ENCODE measurements around the gene SERGEF.

Gene SERGEF

DNA sequence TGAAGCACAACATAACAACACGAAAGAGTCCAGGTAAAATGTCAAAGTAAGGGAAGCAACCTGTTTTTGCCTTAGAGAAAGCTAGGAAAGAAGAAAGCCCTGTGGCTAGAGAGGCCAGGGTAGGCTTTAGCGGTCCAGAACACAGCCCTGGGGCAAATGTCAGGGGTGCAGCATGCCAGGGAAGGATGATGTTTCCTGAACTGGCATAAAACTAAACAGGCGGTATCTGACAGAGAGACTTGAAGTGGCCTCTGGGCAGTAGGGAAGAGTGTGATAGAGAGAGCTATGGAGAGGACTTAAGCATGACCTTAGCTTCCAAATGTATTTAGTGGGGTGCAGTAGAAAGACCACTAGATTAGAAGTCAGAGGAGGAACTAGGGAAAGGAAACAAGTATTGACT is 174.7 kb downstream of the SERGEF start:
- CTCF ChIA-PET: no interaction called here
- Mint-ChIP-seq H3K4me3 (no peak overlapping the region), H3K9me3 (peaks cover 1% of the 10 kb centered on the region), H3K36me3 (no peaks in the 10 kb centered on the region), H3K27ac (no peak overlapping the region), H3K4me1 (no peaks in the 10 kb centered on the region), H3K27me3 (no peaks in the 10 kb centered on the region)
- no peak for DNase-seq

GRCh38 chr11:17831883-17832282 is 181.0 kb downstream of the SERGEF start:
- no peaks in the 10 kb centered on the region for H3K36me3 Mint-ChIP-seq
- H3K4me1 Mint-ChIP-seq: no peaks in the 10 kb centered on the region
- no peak for DNase-seq
- H3K9me3 Mint-ChIP-seq: no peaks in the 10 kb centered on the region
- H3K27me3 Mint-ChIP-seq: no peaks in the 10 kb centered on the region
- CTCF ChIA-PET: no interaction called here
- no peak overlapping the region for H3K27ac Mint-ChIP-seq
- H3K4me3 Mint-ChIP-seq: no peak overlapping the region

DNA sequence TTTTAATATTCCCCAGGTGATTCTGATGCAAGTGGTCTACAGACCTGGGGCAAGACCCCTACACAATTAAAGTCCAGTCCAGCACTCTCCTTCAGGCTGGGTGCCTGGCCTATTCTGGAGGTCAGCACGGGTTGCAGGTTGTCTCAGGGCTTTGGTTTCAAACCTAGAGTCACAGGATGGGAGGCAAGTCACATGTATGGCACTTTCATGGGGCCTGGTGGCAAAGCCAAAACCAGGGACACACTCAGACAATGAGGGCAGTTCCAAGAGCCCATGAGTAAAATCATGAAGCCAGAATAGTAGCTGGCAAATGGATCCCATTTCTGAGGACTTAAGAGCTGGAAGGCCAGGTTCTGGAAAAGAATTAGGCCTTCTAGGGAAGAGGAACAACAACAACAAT is 181.6 kb downstream of the SERGEF start:
- Mint-ChIP-seq H3K27me3 (no peaks in the 10 kb centered on the region), H3K4me1 (no peaks in the 10 kb centered on the region), H3K9me3 (no peaks in the 10 kb centered on the region), H3K27ac (no peak overlapping the region), H3K4me3 (no peak overlapping the region), H3K36me3 (no peaks in the 10 kb centered on the region)
- CTCF ChIA-PET: no interaction called here
- no peak for DNase-seq

GRCh38 chr11:17828311-17828751 is 184.5 kb downstream of the SERGEF start:
- H3K4me1 Mint-ChIP-seq: no peaks in the 10 kb centered on the region
- DNase-seq: no peak
- no peaks in the 10 kb centered on the region for H3K27me3 Mint-ChIP-seq
- H3K36me3 Mint-ChIP-seq: no peaks in the 10 kb centered on the region
- CTCF ChIA-PET: interaction anchor here (0.9 to 1.2 kb wide), 2 partner anchors 12 to 16 kb away, joined by 3 read pairs; no protein-coding TSS in a partner anchor
- no peaks in the 10 kb centered on the region for H3K9me3 Mint-ChIP-seq
- H3K27ac Mint-ChIP-seq: no peak overlapping the region
- no peak overlapping the region for H3K4me3 Mint-ChIP-seq

- no peak for DNase-seq
- Mint-ChIP-seq H3K4me1 (no peaks in the 10 kb centered on the region), H3K27me3 (no peaks in the 10 kb centered on the region), H3K9me3 (no peaks in the 10 kb centered on the region), H3K36me3 (no peaks in the 10 kb centered on the region), H3K4me3 (no peak overlapping the region), H3K27ac (no peak overlapping the region)
- CTCF ChIA-PET: interaction anchor here (0.9 kb wide), 1 partner anchor 96 kb away, joined by 4 read pairs; no protein-coding TSS in a partner anchor
Measured at GRCh38 chr11:17827006-17827405, 185.8 kb downstream of the SERGEF start.

GRCh38 chr11:17822401-17822781 is 190.5 kb downstream of the SERGEF start:
- Mint-ChIP-seq H3K36me3 (no peaks in the 10 kb centered on the region), H3K4me3 (no peak overlapping the region), H3K4me1 (no peaks in the 10 kb centered on the region), H3K9me3 (no peaks in the 10 kb centered on the region), H3K27ac (no peak overlapping the region), H3K27me3 (no peaks in the 10 kb centered on the region)
- DNase-seq: no peak
- CTCF ChIA-PET: no interaction called here

DNA sequence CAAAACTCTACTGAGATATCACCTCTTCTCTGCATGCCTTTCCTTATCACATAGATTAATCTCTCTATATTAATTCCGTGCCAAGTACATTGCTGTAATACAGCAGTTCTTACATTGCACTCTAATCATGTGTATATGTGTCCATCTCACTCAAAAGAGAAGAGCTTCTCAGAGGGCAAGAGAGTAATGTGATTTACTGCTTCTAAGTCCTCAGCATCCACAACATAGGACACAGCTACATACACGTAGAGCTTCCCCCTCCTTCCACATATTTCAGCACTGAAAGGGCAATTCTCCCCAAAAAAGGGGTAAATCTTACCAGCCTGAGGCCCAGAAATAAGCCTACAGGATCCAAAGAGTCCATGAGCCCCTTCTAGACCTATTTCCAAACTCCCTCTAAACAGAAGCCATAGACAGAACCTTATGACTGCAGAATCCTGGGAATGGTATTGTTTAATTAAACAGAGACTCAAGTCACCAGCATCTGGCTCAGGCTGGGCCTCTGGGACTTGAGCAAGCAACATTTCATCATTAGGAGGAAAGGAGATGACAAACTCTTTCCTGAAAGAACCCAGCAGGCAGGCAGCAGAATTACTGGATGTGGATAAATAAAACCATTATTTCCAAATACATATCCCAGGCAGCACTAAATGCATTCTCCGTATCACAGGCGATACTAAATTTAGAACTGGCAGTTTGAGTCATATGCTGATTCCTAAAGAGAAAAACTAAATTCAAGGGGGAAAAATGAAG is 191.0 kb downstream of the SERGEF start:
- Mint-ChIP-seq H3K27ac (no peak overlapping the region), H3K27me3 (no peaks in the 10 kb centered on the region), H3K36me3 (no peaks in the 10 kb centered on the region), H3K4me3 (no peak overlapping the region), H3K4me1 (no peaks in the 10 kb centered on the region), H3K9me3 (no peaks in the 10 kb centered on the region)
- CTCF ChIA-PET: no interaction called here
- no peak for DNase-seq

DNA sequence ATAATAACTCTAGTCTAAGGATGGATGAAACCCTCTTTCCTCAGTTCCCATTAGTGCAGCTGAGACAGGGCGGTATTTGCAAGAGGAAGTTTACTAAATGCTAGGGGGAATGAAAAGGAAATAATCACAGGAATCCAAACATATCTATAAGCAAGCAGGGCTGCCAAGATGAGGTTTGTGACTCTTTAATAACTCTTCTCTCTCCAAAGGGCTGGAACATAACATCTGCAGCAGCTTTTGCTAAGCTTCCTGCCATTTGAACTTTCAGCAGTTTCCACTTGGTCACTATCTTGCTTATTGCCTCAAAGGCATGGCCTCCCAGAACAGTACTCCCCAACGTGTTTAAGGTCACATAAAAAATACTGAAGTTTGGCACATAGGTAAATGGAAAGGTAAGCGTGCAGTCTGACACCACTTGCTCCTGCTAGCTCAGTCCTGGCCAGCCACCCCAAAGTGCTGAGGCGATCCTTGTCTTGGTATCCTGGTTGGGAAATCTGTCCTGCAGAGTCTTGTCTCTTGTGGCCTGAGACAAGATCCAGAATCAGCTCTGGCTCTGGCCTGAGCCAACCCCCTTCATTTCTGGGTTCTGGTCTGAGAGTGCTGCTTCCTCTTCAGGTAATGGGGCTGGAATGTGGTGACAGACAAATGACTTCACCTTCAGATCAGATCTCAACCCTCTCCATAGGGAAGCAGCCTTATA is 196.5 kb downstream of the SERGEF start:
- Mint-ChIP-seq H3K27me3 (no peaks in the 10 kb centered on the region), H3K4me1 (no peaks in the 10 kb centered on the region), H3K27ac (no peak overlapping the region), H3K36me3 (no peaks in the 10 kb centered on the region), H3K4me3 (no peak overlapping the region), H3K9me3 (no peaks in the 10 kb centered on the region)
- CTCF ChIA-PET: no interaction called here
- no peak for DNase-seq

GRCh38 chr11:17814546-17814945 is 198.3 kb downstream of the SERGEF start:
- H3K27me3 Mint-ChIP-seq: no peaks in the 10 kb centered on the region
- H3K9me3 Mint-ChIP-seq: no peaks in the 10 kb centered on the region
- H3K4me1 Mint-ChIP-seq: no peaks in the 10 kb centered on the region
- no peak overlapping the region for H3K27ac Mint-ChIP-seq
- H3K36me3 Mint-ChIP-seq: no peaks in the 10 kb centered on the region
- DNase-seq: no peak
- CTCF ChIA-PET: no interaction called here
- no peak overlapping the region for H3K4me3 Mint-ChIP-seq

DNA sequence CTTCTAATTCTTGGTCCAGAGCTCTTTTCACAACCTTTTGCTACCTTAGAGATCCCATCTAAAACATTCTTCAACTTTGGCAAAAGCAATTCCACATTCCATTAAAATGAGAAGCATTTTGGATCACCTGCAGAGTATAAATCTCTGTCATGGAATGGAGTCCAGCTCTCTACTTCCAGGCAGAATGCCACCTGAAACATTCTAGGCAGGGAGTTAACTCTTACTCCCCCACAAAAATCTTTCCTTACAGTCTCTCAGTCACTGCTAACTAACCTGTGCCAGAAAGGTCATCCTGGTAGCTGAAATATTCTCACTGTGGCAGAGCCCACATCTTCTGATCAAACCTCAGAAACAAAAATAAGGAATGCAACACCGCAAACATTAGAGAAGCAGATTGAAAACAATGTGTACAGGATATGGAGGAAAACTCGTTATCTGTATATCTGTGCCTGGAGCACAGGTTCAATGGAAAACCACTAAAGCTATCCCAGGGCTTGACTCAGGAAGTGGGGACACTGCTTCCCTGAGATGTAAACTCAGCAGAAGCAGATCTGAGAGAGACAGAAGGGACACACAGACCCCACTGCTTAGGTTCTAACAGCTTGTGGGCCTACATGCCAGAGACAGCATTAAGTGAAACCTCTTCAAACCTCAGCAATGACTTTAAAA is 199.3 kb downstream of the SERGEF start:
- Mint-ChIP-seq H3K27me3 (no peaks in the 10 kb centered on the region), H3K4me1 (no peaks in the 10 kb centered on the region), H3K36me3 (no peaks in the 10 kb centered on the region), H3K9me3 (no peaks in the 10 kb centered on the region), H3K4me3 (no peak overlapping the region), H3K27ac (no peak overlapping the region)
- CTCF ChIA-PET: no interaction called here
- no peak for DNase-seq

GRCh38 chr11:17812865-17813187 is 200.0 kb downstream of the SERGEF start:
- Mint-ChIP-seq H3K4me3 (no peak overlapping the region), H3K9me3 (peaks cover 2% of the 10 kb centered on the region), H3K36me3 (no peaks in the 10 kb centered on the region), H3K27ac (no peak overlapping the region), H3K4me1 (no peaks in the 10 kb centered on the region), H3K27me3 (no peaks in the 10 kb centered on the region)
- DNase-seq: no peak
- CTCF ChIA-PET: no interaction called here

DNA sequence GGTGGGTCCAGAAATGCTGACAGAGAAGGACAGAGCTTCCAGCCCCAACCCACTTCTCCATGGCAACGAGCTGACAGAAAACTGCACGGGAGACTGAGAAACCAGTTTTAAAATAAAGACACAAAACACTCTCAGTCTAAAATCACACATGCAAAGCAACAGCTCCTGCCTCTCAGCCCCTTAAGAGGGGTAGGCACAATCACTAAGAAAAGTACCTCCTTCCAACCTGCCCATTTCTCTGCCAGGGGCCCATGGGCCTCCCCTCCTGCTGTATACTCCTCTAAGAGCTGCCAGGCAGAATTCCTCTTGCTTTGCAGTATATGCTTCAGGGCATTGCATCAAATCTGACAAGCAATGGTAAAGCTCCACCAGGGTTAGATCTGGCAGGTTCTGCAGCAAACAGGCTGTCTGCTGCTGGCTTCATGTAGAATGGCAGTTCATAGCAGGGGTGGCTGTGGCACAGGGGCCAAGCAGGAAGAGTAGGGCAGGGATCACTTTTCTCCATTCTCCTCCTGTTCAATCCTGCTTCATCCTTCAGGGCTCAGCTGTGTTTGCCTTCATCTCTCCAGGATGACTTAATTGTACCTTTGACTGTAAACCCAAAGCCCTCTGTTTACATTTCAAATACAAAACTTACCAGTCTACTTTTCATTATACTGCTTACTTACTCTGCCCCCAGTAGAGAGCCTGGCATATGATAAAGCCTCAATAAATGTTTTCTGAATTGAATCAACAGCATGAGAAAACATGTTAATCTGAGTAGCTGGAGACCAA is 200.6 kb downstream of the SERGEF start:
- Mint-ChIP-seq H3K36me3 (no peaks in the 10 kb centered on the region), H3K4me1 (no peaks in the 10 kb centered on the region), H3K27ac (no peak overlapping the region), H3K4me3 (no peak overlapping the region), H3K27me3 (no peaks in the 10 kb centered on the region), H3K9me3 (peaks cover 2% of the 10 kb centered on the region)
- CTCF ChIA-PET: no interaction called here
- no peak for DNase-seq

GRCh38 chr11:17811352-17811751 is 201.5 kb downstream of the SERGEF start:
- no peaks in the 10 kb centered on the region for H3K4me1 Mint-ChIP-seq
- DNase-seq: no peak
- H3K27ac Mint-ChIP-seq: no peak overlapping the region
- no peak overlapping the region for H3K4me3 Mint-ChIP-seq
- H3K27me3 Mint-ChIP-seq: no peaks in the 10 kb centered on the region
- H3K36me3 Mint-ChIP-seq: no peaks in the 10 kb centered on the region
- H3K9me3 Mint-ChIP-seq: peaks cover 2% of the 10 kb centered on the region
- CTCF ChIA-PET: no interaction called here

GRCh38 chr11:17810746-17811145 is 202.1 kb downstream of the SERGEF start:
- H3K27ac Mint-ChIP-seq: no peak overlapping the region
- H3K4me1 Mint-ChIP-seq: no peaks in the 10 kb centered on the region
- peaks cover 2% of the 10 kb centered on the region for H3K9me3 Mint-ChIP-seq
- H3K4me3 Mint-ChIP-seq: no peak overlapping the region
- no peak for DNase-seq
- no peaks in the 10 kb centered on the region for H3K36me3 Mint-ChIP-seq
- H3K27me3 Mint-ChIP-seq: no peaks in the 10 kb centered on the region
- CTCF ChIA-PET: no interaction called here

All from activated naive CD4-positive, alpha-beta T cell treated with anti-CD3 and anti-CD28 coated beads, Interleukin-2, amount 10 ng/mL, durations not matched to agents 7 days and 5 days (primary cell).